ENCODE results near the gene EP400.
"Not testable (repeated sequence)": the region's sequence is repeated elsewhere in the genome, so short reads cannot be mapped to it uniquely, and the experiment has no call there.

The EP400 gene

DNA sequence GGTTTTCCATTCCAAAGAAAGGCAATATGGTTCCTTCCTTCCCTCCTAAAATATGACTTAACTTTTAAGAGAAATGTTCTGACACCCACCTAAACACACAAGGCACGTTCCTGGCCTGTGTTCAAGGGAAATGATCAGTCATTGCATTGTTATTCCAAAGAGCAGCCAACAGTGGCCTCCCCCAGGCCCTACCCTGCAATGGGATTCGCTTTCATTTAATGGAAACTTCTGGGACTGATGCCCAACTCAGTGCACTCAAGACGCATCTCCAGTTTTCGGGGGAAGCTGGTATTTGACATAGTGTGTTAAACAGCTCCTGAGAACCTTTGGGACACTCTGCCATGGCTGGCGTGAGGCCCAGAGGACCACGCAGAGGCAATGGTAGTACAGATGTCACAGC is 128.4 kb downstream of the EP400 start:
- Histone ChIP-seq H3K27ac (ENCODE audit: insufficient read depth in 1 of 2, low read depth in 1 of 2, low read length in 2 of 2, poor library complexity in 1 of 2, severe bottlenecking in 2 of 2) (no peak overlapping the region), H3K27me3 (replicated peaks in 2 of 5; ENCODE audit: control insufficient read depth in 4 of 5, insufficient read depth in 5 of 5, low read length in 4 of 5) (no peaks in the 10 kb centered on the region), H3K4me3 (ENCODE audit: control insufficient read depth in 1 of 7, extremely low read depth in 1 of 7, insufficient read depth in 4 of 7, low read depth in 2 of 7, low read length in 6 of 7) (no peak overlapping the region), H3K36me3 (ENCODE audit: control insufficient read depth in 4 of 4, insufficient read depth in 4 of 4, low read length in 3 of 4) (peaks cover 10 to 64% (median 48%) of the 10 kb centered on the region in 4 experiments), H3K4me1 (ENCODE audit: control extremely low read depth in 1 of 4, control insufficient read depth in 4 of 4, insufficient read depth in 4 of 4, low read length in 3 of 4) (no peaks in the 10 kb centered on the region), H3K9me3 (ENCODE audit: control extremely low read depth in 1 of 5, control insufficient read depth in 4 of 5, insufficient read depth in 2 of 5, low read depth in 1 of 5, low read length in 4 of 5) (no peaks in the 10 kb centered on the region)
- 94% methylated on average over 6 of the region's 6 CpGs for WGBS (ENCODE audit: insufficient coverage)
- ChIA-PET POLR2A (no interaction called here), CTCF (no interaction called here)
- DNase-seq = no peak

DNA sequence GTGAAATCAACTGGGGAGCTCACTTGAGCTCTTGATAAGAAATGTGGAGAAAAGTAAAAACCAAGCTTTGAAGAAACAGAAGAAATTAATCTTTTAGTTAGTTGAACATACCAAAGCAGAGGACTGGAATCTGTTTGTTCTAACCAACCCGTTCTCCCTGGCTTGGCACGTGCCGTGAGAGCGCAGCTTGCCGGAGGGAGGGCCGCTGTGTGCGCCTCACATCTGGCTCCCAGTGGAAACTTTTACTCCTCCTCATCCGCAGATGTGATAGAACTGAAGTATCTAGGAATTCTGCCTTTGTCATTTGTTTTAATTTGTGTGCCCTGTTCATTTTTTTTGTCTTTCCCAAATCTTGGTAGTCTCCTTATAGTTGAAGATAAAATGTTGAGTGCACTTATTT is 129.5 kb downstream of the EP400 start:
- Histone ChIP-seq H3K27ac (ENCODE audit: insufficient read depth in 1 of 2, low read depth in 1 of 2, low read length in 2 of 2, poor library complexity in 1 of 2, severe bottlenecking in 2 of 2) (no peak overlapping the region), H3K4me3 (ENCODE audit: control insufficient read depth in 1 of 7, extremely low read depth in 1 of 7, insufficient read depth in 4 of 7, low read depth in 2 of 7, low read length in 6 of 7) (no peak overlapping the region), H3K4me1 (ENCODE audit: control extremely low read depth in 1 of 4, control insufficient read depth in 4 of 4, insufficient read depth in 4 of 4, low read length in 3 of 4) (peaks cover 3 to 6% (median 5%) of the 10 kb centered on the region in 4 experiments), H3K36me3 (ENCODE audit: control insufficient read depth in 4 of 4, insufficient read depth in 4 of 4, low read length in 3 of 4) (peaks cover 10 to 61% (median 43%) of the 10 kb centered on the region in 4 experiments), H3K9me3 (ENCODE audit: control extremely low read depth in 1 of 5, control insufficient read depth in 4 of 5, insufficient read depth in 2 of 5, low read depth in 1 of 5, low read length in 4 of 5) (no peaks in the 10 kb centered on the region), H3K27me3 (replicated peaks in 2 of 5; ENCODE audit: control insufficient read depth in 4 of 5, insufficient read depth in 5 of 5, low read length in 4 of 5) (no peaks in the 10 kb centered on the region)
- ChIA-PET CTCF (no interaction called here), POLR2A (no interaction called here)
- DNase-seq = no peak
- WGBS (ENCODE audit: insufficient coverage) = 100% methylated on average over 5 of the region's 8 CpGs

DNA sequence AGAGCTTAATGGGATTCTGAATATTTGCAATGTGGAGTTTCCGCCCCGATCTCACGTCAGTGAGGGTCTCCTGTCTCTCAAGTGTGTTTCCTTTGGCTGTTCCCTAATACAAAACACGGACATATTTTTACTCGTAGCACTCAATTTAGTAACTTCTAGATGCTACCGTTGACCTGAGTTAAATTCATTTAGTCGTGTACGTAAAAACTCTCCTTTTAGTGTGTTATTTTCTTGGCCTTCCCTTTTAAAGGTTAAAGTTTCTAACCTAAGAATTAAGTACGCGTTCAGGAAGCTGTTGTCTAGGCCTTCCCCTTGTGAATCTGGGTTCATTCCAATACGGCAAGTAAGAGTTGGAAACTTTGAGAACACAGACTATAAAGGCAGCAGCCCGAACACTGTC is 130.0 kb downstream of the EP400 start:
- DNase-seq = no peak
- WGBS (ENCODE audit: insufficient coverage) = 94% methylated on average over 11 of the region's 12 CpGs
- Histone ChIP-seq H3K27me3 (replicated peaks in 2 of 5; ENCODE audit: control insufficient read depth in 4 of 5, insufficient read depth in 5 of 5, low read length in 4 of 5) (no peaks in the 10 kb centered on the region), H3K4me1 (ENCODE audit: control extremely low read depth in 1 of 4, control insufficient read depth in 4 of 4, insufficient read depth in 4 of 4, low read length in 3 of 4) (peaks cover 3 to 6% (median 6%) of the 10 kb centered on the region in 4 experiments), H3K9me3 (ENCODE audit: control extremely low read depth in 1 of 5, control insufficient read depth in 4 of 5, insufficient read depth in 2 of 5, low read depth in 1 of 5, low read length in 4 of 5) (no peaks in the 10 kb centered on the region), H3K36me3 (ENCODE audit: control insufficient read depth in 4 of 4, insufficient read depth in 4 of 4, low read length in 3 of 4) (peaks cover 10 to 56% (median 41%) of the 10 kb centered on the region in 4 experiments), H3K4me3 (ENCODE audit: control insufficient read depth in 1 of 7, extremely low read depth in 1 of 7, insufficient read depth in 4 of 7, low read depth in 2 of 7, low read length in 6 of 7) (no peak overlapping the region), H3K27ac (ENCODE audit: insufficient read depth in 1 of 2, low read depth in 1 of 2, low read length in 2 of 2, poor library complexity in 1 of 2, severe bottlenecking in 2 of 2) (no peak overlapping the region)
- ChIA-PET POLR2A (interaction anchor here (0.7 kb wide), 1 partner anchor 14 kb away, joined by 3 read pairs; no protein-coding TSS in a partner anchor), CTCF (no interaction called here)

DNA sequence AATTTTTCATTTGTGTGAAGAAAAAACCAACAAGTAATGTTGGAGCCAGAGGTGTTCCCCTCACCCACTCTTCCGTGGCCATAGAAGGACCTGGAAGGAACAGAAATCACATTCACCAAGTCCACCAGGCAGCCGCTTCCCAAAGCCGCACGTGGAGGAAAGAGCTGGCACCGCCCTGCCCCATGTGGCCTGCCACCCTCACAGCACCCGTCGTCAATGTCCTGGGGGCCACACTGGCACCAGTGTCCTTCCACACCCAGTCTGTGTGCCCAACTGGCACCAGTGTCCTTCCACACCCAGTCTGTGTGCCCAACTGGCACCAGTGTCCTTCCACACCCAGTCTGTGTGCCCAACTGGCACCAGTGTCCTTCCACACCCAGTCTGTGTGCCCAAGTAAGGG is 130.8 kb downstream of the EP400 start:
- Histone ChIP-seq H3K36me3 (ENCODE audit: control insufficient read depth in 4 of 4, insufficient read depth in 4 of 4, low read length in 3 of 4) (peaks cover 6 to 48% (median 34%) of the 10 kb centered on the region in 4 experiments), H3K4me1 (ENCODE audit: control extremely low read depth in 1 of 4, control insufficient read depth in 4 of 4, insufficient read depth in 4 of 4, low read length in 3 of 4) (peaks cover 3 to 15% (median 13%) of the 10 kb centered on the region in 4 experiments)
- H3K27me3 ChIP-seq (replicated peaks in 2 of 5; ENCODE audit: control insufficient read depth in 4 of 5, insufficient read depth in 5 of 5, low read length in 4 of 5); H3K27ac ChIP-seq (ENCODE audit: insufficient read depth in 1 of 2, low read depth in 1 of 2, low read length in 2 of 2, poor library complexity in 1 of 2, severe bottlenecking in 2 of 2); H3K4me3 ChIP-seq (ENCODE audit: control insufficient read depth in 1 of 7, extremely low read depth in 1 of 7, insufficient read depth in 4 of 7, low read depth in 2 of 7, low read length in 6 of 7); DNase-seq; POLR2A ChIA-PET; H3K9me3 ChIP-seq (ENCODE audit: control extremely low read depth in 1 of 5, control insufficient read depth in 4 of 5, insufficient read depth in 2 of 5, low read depth in 1 of 5, low read length in 4 of 5); CTCF ChIA-PET: not testable (repeated sequence)
- whole genome bisulfite sequencing (ENCODE audit: insufficient coverage) = 93% methylated on average over 5 of the region's 7 CpGs

DNA sequence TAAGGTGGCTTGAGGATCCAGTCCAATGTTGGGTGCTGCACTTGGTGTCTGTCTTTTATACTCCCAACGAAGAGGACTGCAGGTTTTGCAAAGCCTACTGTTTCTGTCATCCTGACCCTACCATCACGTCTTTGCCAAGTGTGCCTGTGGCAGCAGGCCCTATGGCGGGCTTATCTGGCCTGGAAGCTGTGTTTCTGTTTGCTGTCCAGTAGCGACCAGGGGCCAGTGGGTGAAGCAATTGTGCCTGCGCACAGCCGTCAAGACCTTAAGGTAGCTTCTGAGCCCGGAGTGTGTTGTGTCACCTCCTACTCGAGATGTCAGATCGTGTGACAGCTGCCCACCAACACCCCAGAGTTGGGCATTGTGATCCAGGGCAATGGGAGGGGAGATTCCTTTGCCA is 131.7 kb downstream of the EP400 start:
- 100% methylated on average over 6 of the region's 9 CpGs for WGBS (ENCODE audit: insufficient coverage)

DNA sequence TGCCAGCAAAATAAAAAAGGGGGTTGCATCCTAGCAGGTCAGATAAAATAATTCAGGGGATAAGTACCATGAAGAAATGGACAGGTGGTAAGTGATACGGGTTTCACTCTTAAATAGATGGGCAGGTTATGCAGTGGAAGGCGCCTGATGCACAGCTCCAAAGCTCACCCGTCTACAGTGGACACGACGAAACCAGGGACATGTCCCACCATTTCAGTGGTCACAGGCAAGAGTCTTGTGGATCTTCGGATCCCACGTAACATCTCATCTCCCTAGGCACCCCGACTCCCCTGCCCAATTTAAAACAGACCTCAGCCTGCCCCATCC is 133.8 kb downstream of the EP400 start:
- Histone ChIP-seq H3K36me3 (ENCODE audit: control insufficient read depth in 4 of 4, insufficient read depth in 4 of 4, low read length in 3 of 4) (peaks cover 3 to 28% (median 12%) of the 10 kb centered on the region in 4 experiments), H3K4me3 (ENCODE audit: control insufficient read depth in 1 of 7, extremely low read depth in 1 of 7, insufficient read depth in 4 of 7, low read depth in 2 of 7, low read length in 6 of 7) (peak overlapping the region in 5 of 7 experiments; percentile 56 to 91 (median 79)), H3K27me3 (replicated peaks in 2 of 5; ENCODE audit: control insufficient read depth in 4 of 5, insufficient read depth in 5 of 5, low read length in 4 of 5) (no peaks in the 10 kb centered on the region), H3K4me1 (ENCODE audit: control extremely low read depth in 1 of 4, control insufficient read depth in 4 of 4, insufficient read depth in 4 of 4, low read length in 3 of 4) (peaks cover 3 to 20% (median 17%) of the 10 kb centered on the region in 4 experiments), H3K9me3 (ENCODE audit: control extremely low read depth in 1 of 5, control insufficient read depth in 4 of 5, insufficient read depth in 2 of 5, low read depth in 1 of 5, low read length in 4 of 5) (no peaks in the 10 kb centered on the region), H3K27ac (ENCODE audit: insufficient read depth in 1 of 2, low read depth in 1 of 2, low read length in 2 of 2, poor library complexity in 1 of 2, severe bottlenecking in 2 of 2) (peak overlapping the region in 1 of 2 experiments; percentile 49)
- POLR2A ChIA-PET = no interaction called here
- CTCF ChIA-PET = no interaction called here
- WGBS (ENCODE audit: insufficient coverage) = 21% methylated on average over 7 of the region's 8 CpGs
- no peak for DNase-seq

More for the DNA sequence above, 131.7 kb downstream of the EP400 start:
- DNase-seq = no peak
- CTCF ChIA-PET = no interaction called here
- Histone ChIP-seq H3K27ac (ENCODE audit: insufficient read depth in 1 of 2, low read depth in 1 of 2, low read length in 2 of 2, poor library complexity in 1 of 2, severe bottlenecking in 2 of 2) (no peak overlapping the region), H3K9me3 (ENCODE audit: control extremely low read depth in 1 of 5, control insufficient read depth in 4 of 5, insufficient read depth in 2 of 5, low read depth in 1 of 5, low read length in 4 of 5) (no peaks in the 10 kb centered on the region), H3K4me1 (ENCODE audit: control extremely low read depth in 1 of 4, control insufficient read depth in 4 of 4, insufficient read depth in 4 of 4, low read length in 3 of 4) (peaks cover 3 to 19% (median 15%) of the 10 kb centered on the region in 4 experiments), H3K4me3 (ENCODE audit: control insufficient read depth in 1 of 7, extremely low read depth in 1 of 7, insufficient read depth in 4 of 7, low read depth in 2 of 7, low read length in 6 of 7) (no peak overlapping the region), H3K36me3 (ENCODE audit: control insufficient read depth in 4 of 4, insufficient read depth in 4 of 4, low read length in 3 of 4) (peaks cover 6 to 41% (median 28%) of the 10 kb centered on the region in 4 experiments), H3K27me3 (replicated peaks in 2 of 5; ENCODE audit: control insufficient read depth in 4 of 5, insufficient read depth in 5 of 5, low read length in 4 of 5) (no peaks in the 10 kb centered on the region)
- POLR2A ChIA-PET = no interaction called here

DNA sequence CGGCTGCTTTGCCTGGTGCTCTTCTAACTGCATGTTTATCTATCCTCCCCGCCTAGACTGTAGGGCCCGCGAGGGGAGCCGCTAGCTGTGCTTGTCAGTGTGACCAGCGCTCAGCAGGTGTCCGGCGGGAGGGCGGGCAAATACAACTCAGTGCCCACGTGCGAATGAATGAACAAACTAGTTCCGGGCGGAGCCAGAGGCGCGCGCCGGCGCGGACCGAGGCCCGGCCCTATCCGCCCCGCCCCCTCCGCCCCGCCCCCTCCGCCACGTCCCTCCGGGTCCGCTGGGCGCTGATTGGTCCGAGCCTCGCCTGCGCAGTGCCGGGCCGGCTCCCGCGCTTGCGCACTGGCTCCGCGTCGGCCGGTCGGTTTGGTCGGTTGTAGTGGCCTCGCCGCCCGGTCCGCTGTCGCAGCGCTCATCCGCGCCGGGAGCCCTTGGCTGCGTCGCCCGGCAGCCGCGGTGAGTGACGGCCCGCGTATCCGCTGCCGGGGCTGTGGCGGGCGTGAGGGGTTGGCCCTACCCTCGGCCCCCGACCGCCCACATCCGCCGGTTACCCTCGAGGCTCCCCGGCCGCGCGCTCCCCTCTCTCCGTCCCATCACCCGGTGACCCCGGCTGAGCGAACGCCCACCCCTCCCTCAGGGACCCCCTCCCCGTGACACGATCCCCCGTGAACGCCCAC is 134.3 kb downstream of the EP400 start:
- no peaks in the 10 kb centered on the region for H3K27me3 ChIP-seq (replicated peaks in 2 of 5; ENCODE audit: control insufficient read depth in 4 of 5, insufficient read depth in 5 of 5, low read length in 4 of 5)
- POLR2A ChIA-PET = no interaction called here
- CTCF ChIA-PET = no interaction called here
- H3K4me1 ChIP-seq (ENCODE audit: control extremely low read depth in 1 of 4, control insufficient read depth in 4 of 4, insufficient read depth in 4 of 4, low read length in 3 of 4) = peaks cover 3 to 20% (median 17%) of the 10 kb centered on the region in 4 experiments
- H3K36me3 ChIP-seq (ENCODE audit: control insufficient read depth in 4 of 4, insufficient read depth in 4 of 4, low read length in 3 of 4) = peaks cover 2 to 24% (median 7%) of the 10 kb centered on the region in 4 experiments
- peak overlapping the region; percentile 58 to 91 (median 68) for H3K4me3 ChIP-seq (ENCODE audit: control insufficient read depth in 1 of 7, extremely low read depth in 1 of 7, insufficient read depth in 4 of 7, low read depth in 2 of 7, low read length in 6 of 7)
- H3K27ac ChIP-seq (ENCODE audit: insufficient read depth in 1 of 2, low read depth in 1 of 2, low read length in 2 of 2, poor library complexity in 1 of 2, severe bottlenecking in 2 of 2) = peak overlapping the region; percentile 33 to 82
- under 1% methylated on average over 57 of the region's 84 CpGs for WGBS (ENCODE audit: insufficient coverage)
- DNase-seq = peak; percentile 85 to 91 (median 86)
- no peaks in the 10 kb centered on the region for H3K9me3 ChIP-seq (ENCODE audit: control extremely low read depth in 1 of 5, control insufficient read depth in 4 of 5, insufficient read depth in 2 of 5, low read depth in 1 of 5, low read length in 4 of 5)

Data from common myeloid progenitor, CD34-positive (primary cell).